NOMO-1 treated with dmso at 0.1 percent for 144 hours (cell line): Measurements from ENCODE around the gene RXFP2.

ENCODE experiments used
- DNase-seq: peaks from one replicate; lab custom pipeline; 2025; ENCODE audit not compliant: unreplicated experiment; lab: John Stamatoyannopoulos, UW

The RXFP2 gene

DNA sequence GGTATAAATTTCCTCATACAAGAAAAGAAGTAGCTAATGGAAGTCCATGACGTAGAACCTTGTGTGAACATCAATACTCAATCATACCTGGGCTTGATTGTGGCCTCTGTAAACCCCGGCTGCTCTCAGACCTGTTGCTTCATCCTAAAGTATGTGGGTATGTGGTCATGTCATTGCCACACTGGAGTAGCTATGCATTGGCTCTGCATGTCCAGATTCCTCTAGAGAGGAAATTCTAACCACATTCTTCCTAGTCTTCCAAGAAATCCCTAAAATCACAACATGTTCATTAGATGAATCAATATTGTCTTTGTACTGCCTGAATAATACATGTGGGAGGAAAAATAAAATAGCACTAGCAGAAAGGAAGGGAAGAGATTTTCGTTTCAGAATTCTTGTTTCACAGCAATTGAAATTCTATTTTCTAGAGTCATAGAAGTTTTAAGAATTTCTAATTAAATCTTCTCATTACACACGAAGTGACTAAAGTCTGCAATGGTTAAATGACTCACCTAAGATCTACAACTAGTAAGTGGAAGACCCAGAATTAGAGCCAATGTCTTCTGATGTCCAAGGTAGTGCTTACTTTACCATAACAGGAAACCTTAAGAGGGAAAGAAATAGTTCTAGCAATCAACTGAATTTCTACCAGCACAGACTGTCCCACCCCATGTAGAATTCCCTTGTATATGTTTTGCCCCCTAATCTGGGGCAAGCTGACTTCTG lies 28.0 kb downstream of the RXFP2 start:
- no peak for DNase-seq

DNA sequence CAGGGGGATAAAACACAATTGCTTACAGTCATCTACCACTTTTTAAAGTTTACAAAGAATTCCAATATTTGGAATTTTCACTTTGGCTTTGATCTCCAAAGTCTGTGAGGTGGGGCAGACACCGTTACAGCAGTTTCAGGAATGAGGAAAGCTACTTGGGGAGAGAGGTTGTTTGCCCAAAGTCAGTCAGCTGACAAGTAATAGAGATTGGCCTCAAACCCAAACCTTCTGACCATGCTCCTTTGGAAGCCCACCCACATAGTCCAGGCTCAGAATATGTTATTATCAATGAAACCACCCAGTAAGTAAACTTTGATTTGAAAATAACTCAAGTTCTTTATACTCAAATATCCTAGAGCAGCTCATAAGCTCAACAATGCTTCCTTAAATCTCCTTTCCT lies 29.0 kb downstream of the RXFP2 start:
- DNase-seq, result no peak

DNA sequence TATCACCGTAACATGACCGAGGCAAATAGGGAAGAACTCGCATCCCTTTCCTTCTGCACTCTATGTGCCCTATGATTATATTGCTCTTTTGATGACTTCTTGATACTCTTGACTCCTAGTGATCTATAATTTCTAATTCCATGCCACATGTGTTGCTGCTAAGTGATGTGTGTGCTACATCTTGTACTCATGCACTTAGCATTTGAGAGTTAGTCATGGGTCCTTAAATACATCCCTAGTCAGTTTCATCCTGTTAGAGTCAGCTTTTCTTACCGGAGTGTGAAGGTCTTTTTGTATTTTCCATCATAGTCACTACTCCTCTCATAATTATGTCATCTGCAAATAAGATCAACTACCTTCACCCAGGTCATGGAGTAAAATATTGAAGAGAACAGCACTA lies 30.2 kb downstream of the RXFP2 start:
- DNase-seq, result no peak

DNA sequence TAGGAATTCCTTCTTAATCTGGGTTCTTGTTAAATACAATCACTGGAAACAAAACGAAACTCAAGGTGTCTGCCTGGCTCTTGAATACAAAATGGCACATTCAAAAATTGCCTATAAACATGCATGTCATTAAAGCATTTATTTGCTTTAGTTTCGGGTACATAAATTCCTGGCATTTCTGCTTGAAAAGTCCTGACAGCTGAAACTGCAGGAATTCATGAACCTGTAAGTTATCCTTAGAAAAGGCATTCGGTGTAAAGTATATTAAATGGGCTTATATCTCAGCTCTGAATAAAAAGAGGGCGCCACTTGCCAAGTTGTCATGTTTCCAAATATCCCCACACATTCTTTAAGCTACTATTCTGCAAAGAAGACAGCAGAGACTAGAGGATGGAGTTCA lies 32.9 kb downstream of the RXFP2 start:
- DNase-seq, result no peak

DNA sequence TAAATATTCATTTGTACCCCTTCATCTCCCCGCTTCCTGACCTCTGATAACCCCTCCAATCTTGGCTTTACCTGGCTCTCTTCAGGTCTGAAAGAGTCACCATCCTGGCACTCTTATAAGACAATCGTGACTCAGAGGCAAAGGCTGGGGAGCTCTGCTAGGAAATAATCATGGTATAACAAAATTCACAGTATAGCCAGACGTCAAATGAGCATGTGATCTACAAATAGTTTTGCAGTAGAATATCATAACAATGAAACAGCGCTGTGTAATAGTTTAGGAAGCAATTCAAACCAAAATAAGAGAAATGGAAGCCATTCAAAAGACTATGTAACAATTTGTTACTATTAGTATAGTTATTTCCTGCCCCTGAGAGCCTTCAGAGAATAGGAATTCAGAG lies 34.2 kb downstream of the RXFP2 start:
- DNase-seq, result no peak

DNA sequence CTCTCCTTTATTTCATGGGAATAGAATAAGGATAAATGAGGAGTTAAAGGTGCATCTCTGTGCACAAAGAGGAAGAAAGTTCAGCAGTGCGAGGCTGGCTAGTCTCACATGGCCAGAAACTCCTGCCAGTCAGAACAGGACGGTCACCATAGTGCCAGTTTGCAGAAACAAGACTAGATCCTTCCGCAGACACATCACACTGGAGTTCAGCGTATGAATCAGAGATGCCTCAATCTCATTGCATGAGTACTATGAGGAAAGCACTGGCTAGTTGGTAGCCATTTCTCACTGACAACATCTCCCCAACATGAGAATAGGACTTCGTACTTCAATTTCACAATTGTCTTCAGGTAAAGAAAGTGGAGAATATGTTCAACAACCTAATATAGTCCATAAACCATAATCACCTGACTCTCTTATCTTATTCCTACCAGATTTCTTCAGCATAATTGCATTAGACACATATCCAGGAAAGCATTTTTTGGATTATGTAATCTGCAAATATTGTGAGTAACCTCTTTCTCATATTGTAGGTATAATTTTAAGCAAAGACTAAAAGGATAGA lies 34.9 kb downstream of the RXFP2 start:
- DNase-seq, result no peak

DNA sequence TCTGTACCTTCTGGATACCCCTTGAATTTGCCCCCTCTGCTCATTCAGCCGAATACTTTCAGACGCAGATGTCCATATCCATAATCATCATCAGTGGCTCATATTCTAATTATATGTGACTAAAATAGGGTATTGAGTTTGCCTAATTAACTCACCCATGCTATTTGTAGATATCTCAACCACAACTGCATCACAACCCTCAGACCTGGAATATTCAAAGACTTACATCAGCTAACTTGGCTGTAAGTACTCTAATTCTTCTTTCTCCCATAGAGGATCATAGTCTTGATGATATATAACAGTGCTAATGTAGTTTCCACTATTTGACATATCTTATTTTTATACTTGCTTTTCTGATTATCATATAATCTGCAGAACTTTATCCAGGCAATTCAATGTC lies 35.8 kb downstream of the RXFP2 start:
- no peak for DNase-seq

DNA sequence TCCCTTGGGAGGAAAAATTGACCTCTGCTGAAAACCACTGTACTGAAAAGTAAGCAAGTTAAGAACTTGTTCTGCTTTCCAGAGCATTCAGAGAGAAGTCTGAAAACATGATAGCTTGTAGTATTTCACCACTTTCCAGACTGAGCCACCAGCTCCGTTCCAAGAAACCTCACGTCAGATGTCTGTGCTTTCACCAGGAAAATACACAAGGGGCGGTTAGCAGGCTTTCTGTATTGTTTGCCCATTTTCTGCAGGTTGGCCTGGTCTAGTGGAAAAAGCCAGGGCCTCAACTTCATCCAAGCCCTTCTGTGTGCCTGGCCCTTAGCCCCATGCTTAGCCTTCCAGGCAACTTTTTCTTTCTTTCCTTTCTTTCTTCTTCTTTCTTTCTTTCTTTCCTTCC lies 36.4 kb downstream of the RXFP2 start:
- no peak for DNase-seq

DNA sequence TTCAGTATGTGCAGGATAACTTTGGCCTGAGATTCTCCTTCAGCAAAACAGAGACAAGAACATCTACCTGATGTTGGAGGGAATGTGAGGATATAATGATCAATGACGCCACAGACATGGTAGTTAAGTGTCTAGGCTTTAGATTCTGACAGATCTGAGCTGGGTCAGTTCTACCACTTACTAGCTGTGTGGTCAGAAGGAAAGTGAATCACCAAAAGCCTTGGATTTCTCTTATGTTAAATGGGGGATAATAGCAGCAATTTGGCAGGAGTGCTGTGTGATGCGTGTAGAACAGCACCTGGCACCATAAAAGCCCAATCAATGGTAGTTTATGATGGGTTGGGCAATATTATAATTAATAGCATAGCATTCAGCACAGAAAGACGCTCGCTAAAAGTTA lies 41.7 kb downstream of the RXFP2 start:
- no peak for DNase-seq

DNA sequence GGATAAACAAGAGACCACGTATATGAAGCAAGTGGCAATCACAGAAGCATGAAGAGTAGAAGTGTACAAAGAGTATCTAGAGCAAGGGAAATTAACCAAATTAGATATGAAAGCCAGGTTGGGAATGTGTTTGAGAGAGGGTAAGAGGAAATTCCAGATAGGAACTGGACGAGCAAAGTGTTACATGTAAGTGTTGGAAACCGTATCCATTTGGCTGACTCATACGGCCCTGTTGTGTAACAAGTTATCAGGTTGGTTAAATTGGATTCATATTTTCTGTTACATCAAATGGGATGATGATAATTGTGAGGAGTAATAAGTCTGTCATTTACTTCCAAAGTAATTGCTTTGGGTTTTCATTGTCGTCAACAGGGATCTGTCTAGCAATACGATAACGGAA lies 46.7 kb downstream of the RXFP2 start:
- no peak for DNase-seq

DNA sequence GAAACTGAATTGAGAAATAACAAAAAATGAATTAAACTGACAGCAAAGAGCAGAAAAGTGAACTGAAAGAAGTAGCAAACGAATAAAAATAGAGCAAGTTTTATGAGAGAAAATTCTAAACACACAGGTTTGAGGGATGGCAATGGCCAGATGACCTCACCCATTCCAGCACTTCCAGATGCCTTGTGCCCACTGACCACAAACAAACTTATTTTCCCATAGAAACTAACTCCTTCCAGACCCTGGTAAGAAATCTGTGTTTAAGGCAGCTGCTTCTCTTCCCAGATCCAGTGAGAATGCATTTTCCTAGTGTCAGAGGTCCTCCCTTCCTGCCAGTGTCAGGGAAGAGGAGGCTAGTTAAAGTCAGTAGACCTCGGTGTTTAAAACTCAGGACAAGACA lies 51.7 kb downstream of the RXFP2 start:
- no peak for DNase-seq

DNA sequence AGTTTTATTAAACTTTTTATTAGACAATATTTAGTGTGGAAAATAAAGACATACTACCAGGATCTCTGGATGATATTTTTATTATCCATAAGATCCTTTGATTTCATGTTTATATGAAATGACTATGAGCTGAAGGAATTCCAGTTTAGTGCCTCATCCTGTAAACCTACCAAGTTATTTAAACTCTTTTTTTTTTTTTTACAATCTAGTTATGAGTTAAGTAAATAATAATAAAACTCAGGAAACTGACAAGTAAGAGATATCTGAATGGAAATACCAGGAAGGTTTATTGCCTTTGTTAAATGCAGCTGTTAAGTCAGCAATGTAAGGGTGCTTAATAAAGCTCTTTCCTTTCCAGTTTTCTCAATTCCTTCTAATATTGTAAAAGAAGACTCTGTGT lies 53.9 kb downstream of the RXFP2 start:
- DNase-seq, result no peak

DNA sequence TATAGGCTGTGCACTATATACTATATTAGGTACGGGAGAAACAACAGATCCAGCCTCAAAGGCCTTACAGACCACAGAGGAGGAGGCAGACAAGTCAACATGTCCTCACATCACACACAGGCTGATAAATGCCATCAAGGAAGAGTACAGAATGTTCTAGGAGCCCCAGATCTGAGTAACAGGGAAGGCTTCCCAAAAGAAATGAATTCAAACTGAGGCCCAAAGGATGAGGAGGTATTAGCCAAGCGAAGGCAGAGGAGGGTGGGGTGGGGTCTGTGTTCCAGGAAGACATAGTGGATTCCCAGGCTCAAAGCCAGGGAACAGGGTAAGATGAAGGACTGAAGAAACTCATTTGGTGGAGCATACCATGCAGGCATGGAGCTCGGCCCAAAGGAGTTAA lies 55.1 kb downstream of the RXFP2 start:
- DNase-seq, result no peak

DNA sequence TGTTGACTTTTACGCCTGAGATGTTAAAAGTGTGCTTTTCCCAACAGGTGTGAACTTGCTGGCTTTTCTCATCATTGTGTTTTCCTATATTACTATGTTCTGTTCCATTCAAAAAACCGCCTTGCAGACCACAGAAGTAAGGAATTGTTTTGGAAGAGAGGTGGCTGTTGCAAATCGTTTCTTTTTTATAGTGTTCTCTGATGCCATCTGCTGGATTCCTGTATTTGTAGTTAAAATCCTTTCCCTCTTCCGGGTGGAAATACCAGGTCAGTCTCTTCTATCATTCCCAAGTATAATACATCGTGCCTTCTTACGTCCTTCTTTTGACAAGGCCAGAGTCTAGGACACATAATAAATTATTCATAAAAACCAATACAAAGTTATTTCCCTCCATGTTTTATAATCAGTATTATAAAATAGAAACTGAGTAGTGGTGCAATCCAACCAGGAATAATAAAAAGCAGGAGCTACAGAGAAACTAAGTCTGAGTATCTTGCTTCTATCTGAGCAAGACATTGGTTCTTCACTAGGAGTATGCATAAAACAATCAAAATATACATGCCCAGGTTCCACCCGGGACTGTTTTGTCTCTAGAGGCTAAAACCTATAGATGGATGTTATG lies 57.9 kb downstream of the RXFP2 start:
- no peak for DNase-seq

DNA sequence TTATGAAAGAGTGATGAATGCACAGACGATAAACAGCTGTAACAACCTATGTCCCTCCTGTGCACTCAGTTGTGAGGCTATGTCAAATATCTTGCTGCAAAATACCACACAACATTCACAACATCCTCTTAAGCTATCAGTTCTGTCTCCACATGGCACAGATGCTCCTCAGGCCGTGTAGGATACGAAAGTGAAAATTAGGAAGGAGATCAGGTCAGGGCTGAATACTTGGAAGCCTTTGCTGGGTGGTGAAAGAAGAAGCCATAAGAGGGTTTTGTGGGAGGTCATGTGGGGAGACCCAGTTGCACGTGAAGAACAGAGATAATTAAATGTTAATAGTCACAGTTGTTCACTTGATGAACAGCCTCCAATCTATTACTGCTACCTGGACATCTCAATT lies 58.9 kb downstream of the RXFP2 start:
- DNase-seq, result peak; percentile 76

DNA sequence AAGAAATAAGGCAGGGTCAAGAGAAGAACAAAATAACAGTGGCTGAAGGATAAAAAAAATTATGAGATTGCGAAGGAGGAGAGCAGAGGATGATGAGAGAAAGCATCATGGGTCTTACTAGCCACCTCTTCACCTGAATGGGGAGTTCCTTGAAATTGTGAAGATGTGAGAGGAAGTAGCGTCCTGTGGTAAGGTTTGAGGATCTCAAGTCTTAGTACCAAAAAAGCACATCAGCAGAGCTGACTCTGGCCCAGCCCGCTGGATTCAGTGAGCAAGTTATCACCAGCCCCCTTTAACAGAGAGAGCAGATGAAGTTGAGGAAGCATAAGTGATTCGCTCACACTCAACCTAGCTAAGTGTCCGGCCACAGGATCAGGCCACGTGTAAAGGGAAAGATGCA lies 61.8 kb downstream of the RXFP2 start:
- no peak for DNase-seq

DNA sequence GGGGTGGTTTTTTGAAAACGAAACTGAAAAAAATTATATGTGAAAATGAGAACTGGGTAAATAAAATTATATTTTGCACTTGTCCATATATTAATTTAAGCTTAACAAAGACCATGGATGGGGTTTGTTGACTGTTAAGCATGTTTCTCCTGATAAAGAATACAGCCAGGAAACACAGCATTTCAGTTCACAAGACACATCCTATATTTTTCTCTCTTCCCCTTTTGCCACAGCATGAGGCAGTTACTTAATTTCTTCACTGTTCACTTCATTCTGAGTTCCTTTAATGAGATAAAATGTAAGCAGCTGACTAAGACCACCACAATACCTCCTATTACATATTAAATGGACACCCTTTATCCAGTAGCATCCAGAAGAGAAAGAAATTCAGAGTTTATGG lies 64.0 kb downstream of the RXFP2 start:
- peak; percentile 65 for DNase-seq

DNA sequence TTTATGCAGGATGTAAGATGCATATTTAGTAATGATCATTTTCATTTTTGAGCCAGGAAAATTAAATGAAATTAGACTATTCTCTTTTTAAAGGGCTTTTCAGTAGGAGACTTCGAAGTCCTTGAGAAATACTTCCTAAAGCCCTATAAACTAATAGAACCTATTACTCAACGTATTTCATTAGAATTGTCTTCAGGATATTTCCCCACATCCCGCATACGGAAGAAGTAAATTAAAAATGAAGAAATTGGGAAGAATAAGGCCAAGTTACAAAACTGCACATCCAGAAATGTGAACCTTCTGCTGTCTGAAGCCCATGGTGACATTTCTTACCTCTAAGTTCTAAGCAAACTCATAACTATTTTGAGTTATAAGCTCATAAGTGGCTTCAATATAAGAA lies 66.5 kb downstream of the RXFP2 start:
- peak; percentile 49 for DNase-seq

DNA sequence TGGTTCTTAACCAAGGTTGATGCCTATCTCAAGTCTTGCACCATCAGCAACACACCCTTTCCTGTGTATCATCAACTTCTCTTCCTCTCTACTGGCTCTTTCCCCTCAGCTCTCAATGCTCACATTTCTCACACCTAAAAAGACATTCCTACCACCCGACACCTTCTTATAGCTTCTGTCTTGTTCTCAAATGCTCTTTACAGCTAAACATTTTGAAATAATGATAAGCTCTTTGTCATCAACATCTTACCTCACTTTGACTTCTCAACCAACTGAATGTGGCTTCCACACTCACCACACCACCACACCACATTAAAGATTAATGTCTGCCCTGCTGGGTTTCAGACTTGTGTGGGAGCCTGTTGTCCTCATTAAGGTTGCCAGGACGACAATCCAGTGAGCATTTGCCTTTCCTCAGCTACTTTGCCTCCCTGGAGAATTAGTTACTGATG lies 67.8 kb downstream of the RXFP2 start:
- peak; percentile 93 for DNase-seq

DNA sequence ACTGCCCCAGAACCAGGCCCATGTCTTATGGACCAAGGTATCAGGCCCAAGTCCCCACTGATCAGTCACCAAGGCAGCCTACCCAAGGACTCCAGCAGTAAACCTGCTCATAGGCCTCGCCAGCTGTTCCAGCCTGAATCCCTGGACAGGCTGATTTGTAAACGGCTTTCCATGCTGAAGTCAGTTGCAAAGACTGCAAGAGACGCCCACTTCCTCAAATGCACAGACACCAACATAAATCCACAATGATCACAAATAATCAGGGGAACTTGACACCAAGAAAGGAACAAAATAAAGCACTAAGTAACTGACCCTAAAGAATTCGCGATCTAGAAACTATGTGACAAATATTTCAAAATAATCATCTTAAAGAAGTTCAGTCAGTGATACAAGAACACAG lies 75.2 kb downstream of the RXFP2 start:
- DNase-seq, result peak; percentile 80

DNA sequence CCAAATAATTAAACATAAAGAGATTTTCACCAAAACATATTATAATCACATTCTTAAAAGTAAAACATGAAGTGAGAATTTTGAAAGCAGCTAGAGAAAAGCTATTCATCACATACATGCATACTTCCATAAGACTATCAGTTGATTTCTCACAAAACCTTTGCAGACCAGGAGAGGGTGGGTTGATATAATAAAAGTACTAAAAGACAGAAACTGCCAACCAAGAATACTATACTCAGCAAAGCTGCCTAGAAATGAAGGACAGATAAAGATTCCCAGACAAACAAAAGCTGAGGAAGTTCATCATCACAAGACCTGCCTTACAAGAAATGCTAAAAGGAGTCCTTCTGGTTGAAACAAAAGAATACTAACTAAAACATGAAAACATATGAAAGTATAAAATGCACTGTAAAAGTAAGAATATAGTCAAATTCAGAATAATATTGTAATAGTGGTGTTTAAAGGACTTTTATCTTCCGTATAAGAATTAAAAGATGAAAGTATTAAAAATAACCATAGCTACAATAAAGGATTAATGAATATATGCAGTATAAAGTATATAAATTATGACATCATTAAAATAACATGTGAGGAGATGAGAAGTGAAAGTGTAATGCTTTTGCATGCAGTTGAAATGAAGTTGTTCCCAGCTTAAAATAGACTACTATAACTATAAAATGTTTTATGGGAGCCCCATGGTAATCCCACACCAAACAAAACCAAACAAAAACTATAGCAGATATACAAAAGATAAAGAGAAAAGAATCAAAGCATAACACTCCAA lies 76.2 kb downstream of the RXFP2 start:
- DNase-seq, result no peak

DNA sequence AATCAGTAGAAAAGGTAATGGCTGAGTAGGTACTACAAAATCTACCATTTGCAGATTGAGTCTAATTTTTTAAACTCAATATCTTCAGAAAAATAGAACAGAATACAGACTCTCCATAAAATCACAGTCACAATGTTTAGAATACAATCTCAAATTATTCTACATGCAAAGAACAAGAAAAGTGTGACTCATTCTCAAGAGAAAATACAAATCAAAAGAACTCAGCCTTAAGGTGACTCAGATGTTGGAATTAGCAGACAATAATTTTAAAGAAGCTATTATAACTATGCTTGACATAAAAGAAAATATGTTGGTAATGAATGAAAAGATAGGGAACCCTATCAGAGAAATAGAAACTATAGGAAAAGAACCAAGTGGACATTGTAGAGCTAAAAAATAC lies 78.9 kb downstream of the RXFP2 start:
- DNase-seq, result no peak
